ENCODE measurements around the gene RNF144A.

- no peak for TF ChIP-seq ZNF274 (IDR thresholded peaks at IDR 0.05; ENCODE audit: low read depth, low read length)
- no peak for TF ChIP-seq YY1 (IDR thresholded peaks at IDR 0.05; ENCODE audit: insufficient read depth, insufficient read length)
- TF ChIP-seq SUZ12 (IDR thresholded peaks at IDR 0.05; ENCODE audit: extremely low read depth, insufficient read depth, insufficient read length), result no peak
Observed at GRCh38 chr2:7071916-7072556, 154.8 kb downstream of the RNF144A start.

Data from NT2/D1 (cell line).